Stimulated activated CD4-positive, alpha-beta T cell treated with anti-CD3 and anti-CD28 coated beads, Interleukin-15, amount 100 ng/mL, for 48 hours (primary cell): ENCODE measurements around the gene MYOC.
"Not testable (repeated sequence)": the region's sequence is repeated elsewhere in the genome, so short reads cannot be mapped to it uniquely, and the experiment has no call there.

Experiments used
- DNase-seq, 2 donors: peaks; one replicate each; pipeline ENCODE4 v3.0.0-alpha.2; 2020; ENCODE audit warnings: low read depth in 2 of 2

Gene MYOC

GRCh38 chr1:171606402-171606941 lies 46.0 kb downstream of the MYOC start:
- DNase-seq = no peak

- not testable (repeated sequence) for DNase-seq
Observed at GRCh38 chr1:171603042-171603441, 49.4 kb downstream of the MYOC start.

- DNase-seq = no peak
Observed at GRCh38 chr1:171600862-171601261, 51.6 kb downstream of the MYOC start.

GRCh38 chr1:171600310-171600709 lies 52.2 kb downstream of the MYOC start:
- not testable (repeated sequence) for DNase-seq

- no peak for DNase-seq
Observed at GRCh38 chr1:171597203-171597602, 55.3 kb downstream of the MYOC start.

GRCh38 chr1:171596705-171597104 lies 55.8 kb downstream of the MYOC start:
- DNase-seq = no peak

GRCh38 chr1:171596119-171596518 lies 56.4 kb downstream of the MYOC start:
- DNase-seq = no peak

GRCh38 chr1:171595324-171595723 lies 57.2 kb downstream of the MYOC start:
- DNase-seq = no peak

GRCh38 chr1:171590022-171590421 lies 62.5 kb downstream of the MYOC start:
- no peak for DNase-seq

GRCh38 chr1:171588230-171588629 lies 64.3 kb downstream of the MYOC start:
- DNase-seq = no peak

GRCh38 chr1:171585715-171586114 lies 66.8 kb downstream of the MYOC start:
- no peak for DNase-seq
